Ovary (tissue), 9 donors: ENCODE results near the gene SLC4A2. TPM values are rescaled to one million over a fixed set of nuclear protein-coding genes. Genes with fewer than 3 reads are reported as not detected.

Experiments
- DNase-seq, 5 donors: peaks; one replicate each; pipeline ENCODE4 v3.0.0-alpha.2; 2019 to 2020
- H3K27ac ChIP-seq, 2 donors: fragments of 200-600 bp; one replicate each; pipeline versions ENCODE4 v1.5.1 to v1.8.0; 2019 to 2022
- H3K27me3 ChIP-seq: fragments of 200-600 bp; one replicate; pipeline ENCODE4 v1.8.0; 2022
- H3K36me3 ChIP-seq: fragments of 200-600 bp; sonication (generic); one replicate; pipeline ENCODE4 v1.5.1; 2019
- H3K4me1 ChIP-seq: one replicate; pipeline ENCODE4 v1.8.1; 2013; ENCODE audit warnings: mild to moderate bottlenecking, moderate library complexity; ENCODE audit not compliant: insufficient read depth
- H3K4me3 ChIP-seq: fragments of 200-600 bp; sonication (generic); one replicate; pipeline ENCODE4 v1.5.1; 2017
- H3K9me3 ChIP-seq, 2 donors: fragments of 200-600 bp in 1 of 2; sonication (generic) in 1 of 2; one replicate each; pipeline versions ENCODE4 v1.5.1 to v1.8.1; 2013 to 2019; ENCODE audit warnings: mild to moderate bottlenecking in 1 of 2, moderate library complexity in 1 of 2
- CTCF ChIP-seq, 3 donors: fragments of 450-650 bp in 2 of 3; fragments of 200-600 bp in 1 of 3; IDR thresholded peaks; one replicate each; pipeline versions ENCODE4 v1.5.1 to v1.8.0; 2016 to 2022; ENCODE audit warnings: antibody characterized with exemption in 3 of 3, mild to moderate bottlenecking in 1 of 3
- EP300 ChIP-seq: sonication (generic); formaldehyde crosslinking; IDR thresholded peaks from one replicate; pipeline ENCODE4 v1.6.1; 2017; ENCODE audit warnings: antibody characterized with exemption
- POLR2A ChIP-seq: fragments of 450-650 bp; IDR thresholded peaks from one replicate; pipeline ENCODE4 v1.6.1; 2017; ENCODE audit warnings: antibody characterized with exemption, mild to moderate bottlenecking, moderate library complexity
- WGBS, 3 donors: extraction: QIAGEN DNeasy Blood & Tissue Kit in 1 of 3; methylation state at CpG; one replicate each; pipeline versions ENCODE4 v1.1.5 to v1.1.7; 2013 to 2017; 5-methylcytosine and 5-hydroxymethylcytosine counted together
- intact Hi-C, 4 donors: fragments of 100-400 bp; cut with DNase I; formaldehyde crosslinking; loops; one replicate each; pipeline versions ENCODE4 v1.11.0 to v1.15.1; 2022 to 2023
- polyA plus RNA-seq, 2 donors: library from polyadenylated mRNA; stranded (reverse); fragments of 200-250 nt in 1 of 2; fragments of 350-450 nt in 1 of 2; fragmentation: Illumina TruSeq in 1 of 2; extraction: RNeasy Lipid Tissue Mini Kit (QIAGEN cat#74804) in 1 of 2; gene quantifications; one replicate each; pipeline ENCODE4 v1.2.3, GENCODE V29; 2013 to 2014
- total RNA-seq, 7 donors: library from RNA; depleted of rRNA in 2 of 7; stranded (reverse); fragments of >200 nt in 2 of 7; fragmentation: NEBNext Ultra II Directional in 3 of 7; extraction: Animal tissue kit (Norgen Biotek cat#: 25700) in 3 of 7; gene quantifications; one replicate each; pipeline versions ENCODE4 v1.1.0 to v1.2.4, GENCODE V29; 2016 to 2023
- donor health status: DM: no; HTN: no; CAD: no; lungs with moderate emphysema.
- donor health status: DM: no; HTN: no; CAD: no.
- donor health status: Bipolar disorder and iron deficiency.
- donor health status: DM: yes; HTN: yes; CAD: no.
- donor health status: DM: no; HTN: no; CAD: no.
- donor health status: DM: yes; HTN: yes; CAD: no.

SLC4A2 gene
- total and polyA plus RNA-seq, 9 donors = 10.5 to 127 (median 94.3) TPM

- no peak for DNase-seq
- no peak for TF ChIP-seq CTCF (IDR thresholded peaks at IDR 0.05)
- TF ChIP-seq EP300 = no peak
- no peak for TF ChIP-seq POLR2A
- H3K27ac ChIP-seq = no peak overlapping the region
- no peak overlapping the region for H3K4me3 ChIP-seq
- no peaks in the 10 kb centered on the region for H3K9me3 ChIP-seq
- peaks cover 3% of the 10 kb centered on the region for H3K4me1 ChIP-seq
- WGBS, 3 donors = 84 to 87% (median 85%) methylated on average over 14 of the region's 14 CpGs
- no peaks in the 10 kb centered on the region for H3K36me3 ChIP-seq
- intact Hi-C loops = loop anchor here in 2 of 4 donors (10.0 kb wide), 1 partner anchor 101 kb away; no protein-coding TSS in a partner anchor
- no peaks in the 10 kb centered on the region for H3K27me3 ChIP-seq
These were observed 56.5 kb downstream of the SLC4A2 start for GRCh38 chr7:151115836-151116418.

- no peaks in the 10 kb centered on the region for H3K27me3 ChIP-seq
- intact Hi-C loops = loop anchor here in 2 of 4 donors (10.0 kb wide), 1 partner anchor 102 kb away; no protein-coding TSS in a partner anchor
- WGBS, 3 donors = 91 to 92% (median 92%) methylated on average over 27 of the region's 27 CpGs
- H3K27ac ChIP-seq = no peak overlapping the region
- TF ChIP-seq CTCF (IDR thresholded peaks at IDR 0.05) (no peak), EP300 (no peak), POLR2A (no peak)
- no peak overlapping the region for H3K4me3 ChIP-seq
- H3K36me3 ChIP-seq = no peaks in the 10 kb centered on the region
- peaks cover 3% of the 10 kb centered on the region for H3K4me1 ChIP-seq
- H3K9me3 ChIP-seq = no peaks in the 10 kb centered on the region
- no peak for DNase-seq
These were observed 57.4 kb downstream of the SLC4A2 start for GRCh38 chr7:151116603-151117440.

GRCh38 chr7:151117565-151117964 lies 58.2 kb downstream of the SLC4A2 start:
- WGBS, 3 donors = 90 to 92% (median 91%) methylated on average over 12 of the region's 12 CpGs
- TF ChIP-seq POLR2A (no peak), CTCF (IDR thresholded peaks at IDR 0.05) (no peak), EP300 (no peak)
- H3K27me3 ChIP-seq = no peaks in the 10 kb centered on the region
- H3K4me1 ChIP-seq = peaks cover 3% of the 10 kb centered on the region
- H3K9me3 ChIP-seq = no peaks in the 10 kb centered on the region
- DNase-seq = no peak
- no peak overlapping the region for H3K27ac ChIP-seq
- intact Hi-C loops = loop anchor here in 2 of 4 donors (10.0 kb wide), 1 partner anchor 103 kb away; no protein-coding TSS in a partner anchor
- no peak overlapping the region for H3K4me3 ChIP-seq
- H3K36me3 ChIP-seq = no peaks in the 10 kb centered on the region

GRCh38 chr7:151118108-151119054 lies 59.0 kb downstream of the SLC4A2 start:
- peaks cover 3% of the 10 kb centered on the region for H3K4me1 ChIP-seq
- H3K27me3 ChIP-seq = no peaks in the 10 kb centered on the region
- DNase-seq = no peak
- H3K27ac ChIP-seq = no peak overlapping the region
- intact Hi-C loops = loop anchor here in 2 of 4 donors (10.0 kb wide), 1 partner anchor 104 kb away; no protein-coding TSS in a partner anchor
- 91 to 94% (median 93%) methylated on average over 38 of the region's 38 CpGs for WGBS, 3 donors
- H3K36me3 ChIP-seq = no peaks in the 10 kb centered on the region
- TF ChIP-seq CTCF (IDR thresholded peaks at IDR 0.05) = no peak
- no peak for TF ChIP-seq EP300
- no peak for TF ChIP-seq POLR2A
- H3K4me3 ChIP-seq = no peak overlapping the region
- H3K9me3 ChIP-seq = no peaks in the 10 kb centered on the region
